Chondrocyte (in vitro differentiated cells): Measurements from ENCODE around the gene FUT4. TPM values are rescaled to one million over a fixed set of nuclear protein-coding genes. Genes with fewer than 3 reads are reported as not detected.

Experiments used
- DNase-seq: peaks from one replicate; pipeline ENCODE4 v3.0.0; 2021; ENCODE audit warnings: mixed read lengths, low spot score
- H3K27ac Mint-ChIP-seq: one replicate; pipeline ENCODE4 v1.8.0; 2021; ENCODE audit warnings: mild to moderate bottlenecking, moderate library complexity, mixed read lengths; ENCODE audit not compliant: unreplicated experiment
- H3K27me3 Mint-ChIP-seq: 2 replicates; pipeline ENCODE4 v1.8.0; 2021; ENCODE audit warnings: low read depth, mixed read lengths
- H3K36me3 Mint-ChIP-seq: 2 replicates; pipeline ENCODE4 v1.8.0; 2021; ENCODE audit warnings: low read depth, mixed read lengths
- H3K4me1 Mint-ChIP-seq: 2 replicates; pipeline ENCODE4 v1.8.0; 2021; ENCODE audit warnings: low read depth, mild to moderate bottlenecking, mixed read lengths
- H3K4me3 Mint-ChIP-seq: one replicate; pipeline ENCODE4 v1.8.0; 2021; ENCODE audit warnings: mild to moderate bottlenecking, moderate library complexity, mixed read lengths; ENCODE audit not compliant: unreplicated experiment
- H3K9me3 Mint-ChIP-seq: 2 replicates; pipeline ENCODE4 v1.8.0; 2021; ENCODE audit warnings: low read depth, mixed read lengths
- CTCF ChIP-seq: fragments of 200-600 bp; sonication (generic); IDR thresholded peaks from 2 replicates; pipeline ENCODE4 v1.5.0; 2021; ENCODE audit warnings: antibody characterized with exemption, mild to moderate bottlenecking, moderate library complexity
- total RNA-seq: library from RNA; stranded (reverse); gene quantifications from 3 replicates; pipeline ENCODE4 v1.2.1, GENCODE V29; 2021

FUT4 gene
- total RNA-seq, 1 donor from 2014 or later, result 7.7 TPM

- Mint-ChIP-seq H3K36me3 (peaks cover 2% of the 10 kb centered on the region), H3K9me3 (no peaks in the 10 kb centered on the region), H3K27me3 (no peaks in the 10 kb centered on the region), H3K27ac (no peak overlapping the region), H3K4me3 (no peak overlapping the region), H3K4me1 (peaks cover 5% of the 10 kb centered on the region)
- no peak for TF ChIP-seq CTCF
- DNase-seq, result no peak
Observed at GRCh38 chr11:94583213-94583865, 39.6 kb downstream of the FUT4 start.

GRCh38 chr11:94583866-94584500 lies 40.3 kb downstream of the FUT4 start:
- H3K27ac Mint-ChIP-seq, result no peak overlapping the region
- peaks cover 3% of the 10 kb centered on the region for H3K36me3 Mint-ChIP-seq
- no peak overlapping the region for H3K4me3 Mint-ChIP-seq
- no peak for DNase-seq
- no peaks in the 10 kb centered on the region for H3K9me3 Mint-ChIP-seq
- no peak for TF ChIP-seq CTCF
- no peaks in the 10 kb centered on the region for H3K27me3 Mint-ChIP-seq
- H3K4me1 Mint-ChIP-seq, result no peaks in the 10 kb centered on the region

GRCh38 chr11:94584978-94585377 lies 41.3 kb downstream of the FUT4 start:
- H3K27me3 Mint-ChIP-seq, result no peaks in the 10 kb centered on the region

GRCh38 chr11:94585399-94585798 lies 41.7 kb downstream of the FUT4 start:
- Mint-ChIP-seq H3K27ac (no peak overlapping the region), H3K9me3 (no peaks in the 10 kb centered on the region), H3K4me3 (no peak overlapping the region), H3K36me3 (peaks cover 14% of the 10 kb centered on the region), H3K27me3 (no peaks in the 10 kb centered on the region), H3K4me1 (no peaks in the 10 kb centered on the region)
- TF ChIP-seq CTCF, result no peak
- DNase-seq, result no peak

More at GRCh38 chr11:94584978-94585377, 41.3 kb downstream of the FUT4 start:
- Mint-ChIP-seq H3K4me3 (no peak overlapping the region), H3K4me1 (no peaks in the 10 kb centered on the region), H3K36me3 (peaks cover 12% of the 10 kb centered on the region), H3K27ac (no peak overlapping the region), H3K9me3 (no peaks in the 10 kb centered on the region)
- no peak for TF ChIP-seq CTCF
- no peak for DNase-seq

- TF ChIP-seq CTCF, result no peak
- Mint-ChIP-seq H3K9me3 (no peaks in the 10 kb centered on the region), H3K27ac (no peak overlapping the region), H3K4me3 (no peak overlapping the region), H3K4me1 (no peaks in the 10 kb centered on the region), H3K27me3 (no peaks in the 10 kb centered on the region), H3K36me3 (peaks cover 18% of the 10 kb centered on the region)
- DNase-seq, result no peak
Observed at GRCh38 chr11:94586546-94586945, 42.8 kb downstream of the FUT4 start.
